Lower leg skin (tissue), 3 donors: ENCODE results near the gene NES.

Source experiments
- POLR2A ChIP-seq, 2 donors: fragments of 450-650 bp; IDR thresholded peaks; one replicate each; pipeline ENCODE4 v1.6.1; 2016 to 2017; ENCODE audit warnings: antibody characterized with exemption in 2 of 2, mild to moderate bottlenecking in 1 of 2, moderate library complexity in 1 of 2
- TF ChIP-seq, protein P1 (sequence below), 3 donors: fragments of 450-650 bp; IDR thresholded peaks; one replicate each; pipeline ENCODE4 v1.5.1; 2016; ENCODE audit warnings: antibody characterized with exemption in 3 of 3, mild to moderate bottlenecking in 3 of 3, moderate library complexity in 2 of 3

DNA sequence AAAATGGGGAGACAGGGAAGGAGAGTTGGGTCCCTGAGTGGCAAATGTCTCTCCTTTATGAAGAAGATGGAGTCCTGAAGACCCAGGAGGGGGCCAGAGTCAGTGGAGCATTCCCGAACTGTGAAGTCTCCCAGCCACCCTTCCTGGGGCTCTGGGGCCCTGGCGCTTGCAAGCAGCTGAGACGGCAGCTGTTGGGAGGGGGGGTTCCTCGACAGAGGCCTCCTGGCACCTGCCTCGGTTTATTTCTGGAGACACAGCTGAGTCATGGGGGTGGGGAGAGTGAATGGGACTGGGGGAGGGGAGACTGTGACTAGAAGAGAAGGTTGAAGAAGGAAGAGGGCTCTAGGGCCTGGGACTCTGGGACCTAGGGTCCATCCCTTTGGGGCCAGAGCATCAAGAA, 14.0 kb downstream of the NES start:
- TF ChIP-seq, protein P1, sequence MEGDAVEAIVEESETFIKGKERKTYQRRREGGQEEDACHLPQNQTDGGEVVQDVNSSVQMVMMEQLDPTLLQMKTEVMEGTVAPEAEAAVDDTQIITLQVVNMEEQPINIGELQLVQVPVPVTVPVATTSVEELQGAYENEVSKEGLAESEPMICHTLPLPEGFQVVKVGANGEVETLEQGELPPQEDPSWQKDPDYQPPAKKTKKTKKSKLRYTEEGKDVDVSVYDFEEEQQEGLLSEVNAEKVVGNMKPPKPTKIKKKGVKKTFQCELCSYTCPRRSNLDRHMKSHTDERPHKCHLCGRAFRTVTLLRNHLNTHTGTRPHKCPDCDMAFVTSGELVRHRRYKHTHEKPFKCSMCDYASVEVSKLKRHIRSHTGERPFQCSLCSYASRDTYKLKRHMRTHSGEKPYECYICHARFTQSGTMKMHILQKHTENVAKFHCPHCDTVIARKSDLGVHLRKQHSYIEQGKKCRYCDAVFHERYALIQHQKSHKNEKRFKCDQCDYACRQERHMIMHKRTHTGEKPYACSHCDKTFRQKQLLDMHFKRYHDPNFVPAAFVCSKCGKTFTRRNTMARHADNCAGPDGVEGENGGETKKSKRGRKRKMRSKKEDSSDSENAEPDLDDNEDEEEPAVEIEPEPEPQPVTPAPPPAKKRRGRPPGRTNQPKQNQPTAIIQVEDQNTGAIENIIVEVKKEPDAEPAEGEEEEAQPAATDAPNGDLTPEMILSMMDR (IDR thresholded peaks at IDR 0.05), result no peak
- TF ChIP-seq POLR2A (IDR thresholded peaks at IDR 0.05), result no peak
